Forelimb muscle (tissue), 1 donor: ENCODE data around the gene RTCB. TPM values are rescaled to one million over a fixed set of nuclear protein-coding genes. Genes with fewer than 3 reads are reported as not detected.
"Not testable (repeated sequence)": the region's sequence is repeated elsewhere in the genome, so short reads cannot be mapped to it uniquely, and the experiment has no call there.

Experiments
- DNase-seq: peaks from one replicate; pipeline ENCODE4 v3.0.0-alpha.2; 2013; ENCODE audit warnings: low read depth
- polyA plus RNA-seq: library from polyadenylated mRNA; unstranded; fragments of 120-200 nt; gene quantifications from one replicate; pipeline ENCODE4 v1.2.1, GENCODE V29; 2013; ENCODE audit not compliant: insufficient read length

Gene RTCB
- polyA plus RNA-seq, 1 donor, result 59.3 TPM

GRCh38 chr22:32389685-32390084 lies 22.4 kb downstream of the RTCB start:
- no peak for DNase-seq

GRCh38 chr22:32385681-32386080 lies 26.4 kb downstream of the RTCB start:
- no peak for DNase-seq

- no peak for DNase-seq
These were observed 31.1 kb downstream of the RTCB start for GRCh38 chr22:32380991-32381390.

- no peak for DNase-seq
These were observed 33.3 kb downstream of the RTCB start for GRCh38 chr22:32378707-32379272.

- DNase-seq, result no peak
These were observed 35.4 kb downstream of the RTCB start for GRCh38 chr22:32376681-32377080.

- no peak for DNase-seq
These were observed 36.2 kb downstream of the RTCB start for GRCh38 chr22:32375678-32376450.

GRCh38 chr22:32364210-32364609 lies 47.8 kb downstream of the RTCB start:
- DNase-seq, result no peak

DNA sequence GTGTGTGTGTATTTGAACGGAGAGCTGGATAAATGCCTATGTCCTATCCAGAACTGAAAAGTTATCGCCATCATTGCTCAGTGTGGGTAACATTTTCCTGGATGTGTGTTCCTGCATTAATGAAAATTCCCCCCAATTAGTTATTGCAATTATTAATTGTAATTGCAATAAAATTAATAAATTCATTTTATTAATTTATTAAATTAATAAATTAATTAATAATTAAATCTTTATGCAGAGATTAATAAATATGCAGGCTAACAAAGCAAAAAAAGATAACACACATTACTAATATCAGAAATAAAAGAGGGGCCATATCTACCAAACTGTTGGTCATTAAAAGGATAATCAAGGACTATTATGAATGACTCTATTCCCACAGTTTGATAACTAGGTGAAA lies 50.8 kb downstream of the RTCB start:
- DNase-seq, result no peak

- DNase-seq, result not testable (repeated sequence)
These were observed 52.0 kb downstream of the RTCB start for GRCh38 chr22:32360096-32360495.

DNA sequence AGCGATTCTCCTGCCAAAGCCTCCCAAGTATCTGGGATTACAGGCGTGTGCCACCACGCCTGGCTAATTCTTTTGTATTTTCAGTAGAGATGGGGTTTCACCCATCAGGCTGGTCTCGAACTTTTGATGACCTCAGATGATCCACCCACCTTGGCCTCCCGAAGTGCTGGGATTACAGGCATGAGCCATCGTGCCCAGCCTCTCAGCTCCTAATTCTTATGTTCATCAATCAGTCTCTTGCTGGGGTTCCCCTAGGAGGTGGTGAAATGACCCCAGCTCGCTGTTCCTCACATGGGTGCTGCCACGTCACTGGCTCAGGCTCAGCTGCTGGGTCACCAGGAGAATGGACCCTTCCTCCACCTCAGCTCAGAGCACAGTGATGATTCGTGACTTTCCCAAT lies 54.5 kb downstream of the RTCB start, which contains the start of gene RFPL3:
Gene RFPL3, plus strand, starts transcription at position 301 of the 400 bp plus-strand sequence. CDS start 205 bp downstream, outside the sequence.
- DNase-seq, result not testable (repeated sequence)

GRCh38 chr22:32355760-32356159 lies 56.3 kb downstream of the RTCB start:
- no peak for DNase-seq

- DNase-seq, result no peak
These were observed 57.4 kb downstream of the RTCB start for GRCh38 chr22:32354360-32355351.

- DNase-seq, result no peak
These were observed 58.2 kb downstream of the RTCB start for GRCh38 chr22:32353840-32354239.

- DNase-seq, result no peak
These were observed 58.8 kb downstream of the RTCB start for GRCh38 chr22:32353292-32353691.

DNA sequence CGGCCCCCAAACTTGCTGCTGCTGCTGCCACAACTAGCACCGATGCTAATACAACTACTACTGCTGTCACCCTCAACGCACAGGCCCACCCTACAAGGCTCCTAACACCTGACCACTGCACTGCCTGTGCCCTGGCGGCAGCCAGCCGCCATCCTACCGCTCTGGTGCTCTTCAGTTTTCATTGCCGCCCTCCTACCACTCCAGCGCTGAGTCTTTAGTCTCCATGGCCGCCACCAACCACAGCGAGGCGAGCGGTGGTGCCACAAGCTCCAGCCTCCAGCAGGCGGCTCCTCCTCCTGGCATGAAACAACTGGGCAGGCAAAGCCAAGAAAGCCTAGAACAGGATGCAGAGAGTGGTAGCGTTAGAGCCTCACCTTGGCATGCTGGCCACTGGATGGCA lies 59.4 kb downstream of the RTCB start:
- DNase-seq, result no peak

GRCh38 chr22:32351875-32352274 lies 60.2 kb downstream of the RTCB start:
- DNase-seq, result not testable (repeated sequence)

GRCh38 chr22:32348031-32348611 lies 63.9 kb downstream of the RTCB start:
- DNase-seq, result no peak

DNA sequence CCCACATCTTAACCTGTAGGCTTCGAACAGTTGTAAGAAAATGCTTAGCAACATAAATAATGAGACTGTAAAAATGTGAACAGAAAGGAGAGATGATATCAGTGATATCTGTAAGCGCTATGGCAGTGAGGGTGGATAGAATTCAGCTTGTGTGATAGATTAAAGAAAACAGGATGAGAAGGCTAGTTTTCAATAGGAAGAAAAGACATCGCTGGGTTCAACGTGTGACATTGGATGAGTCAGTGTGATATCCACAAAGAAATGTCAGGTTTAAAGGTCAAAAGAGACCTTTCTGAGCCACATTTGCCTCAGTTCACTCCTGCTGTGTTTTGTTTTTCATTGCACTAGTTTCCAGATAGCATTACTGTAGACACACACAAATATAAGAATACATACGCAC lies 68.1 kb downstream of the RTCB start:
- DNase-seq, result no peak

DNA sequence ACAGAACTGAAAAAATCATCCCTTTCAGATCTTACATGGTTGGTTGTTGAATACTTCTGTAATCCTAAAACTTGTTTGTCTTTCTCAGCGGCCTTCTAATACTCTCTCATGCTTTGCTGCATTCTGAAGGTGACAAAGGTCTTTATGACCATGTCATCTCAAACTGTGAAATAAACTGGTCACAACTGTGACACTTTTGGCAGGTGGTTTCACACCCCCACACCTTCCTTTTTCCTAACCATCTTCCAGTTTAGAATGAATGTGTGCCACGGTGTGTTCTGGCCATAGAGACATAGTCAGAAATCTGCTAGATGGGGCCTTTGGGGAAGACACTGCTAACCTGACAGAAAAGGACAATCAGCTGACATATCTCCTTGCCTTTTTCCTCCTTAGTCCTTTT lies 69.1 kb downstream of the RTCB start:
- DNase-seq, result no peak

GRCh38 chr22:32341122-32341740 lies 70.8 kb downstream of the RTCB start:
- DNase-seq, result no peak

DNA sequence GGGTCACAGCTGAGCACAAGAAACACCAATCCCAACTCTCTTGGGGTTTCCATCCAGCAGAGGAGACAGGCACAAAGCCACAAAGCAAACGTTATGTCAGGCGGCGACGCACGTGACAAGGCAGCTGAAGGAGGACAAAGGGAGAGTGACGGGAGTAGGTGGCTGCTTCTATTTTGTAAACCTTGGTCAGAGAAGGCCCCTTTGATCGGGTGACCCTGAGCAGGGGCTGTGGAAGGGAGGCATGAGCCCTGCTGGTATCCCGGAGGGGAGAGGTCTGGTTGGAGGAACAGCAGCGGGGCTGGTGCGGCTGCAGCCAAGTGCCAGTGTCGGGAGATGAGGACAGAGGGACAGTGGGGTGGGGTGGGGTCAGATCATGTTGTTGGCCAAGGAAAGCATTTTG lies 71.6 kb downstream of the RTCB start:
- no peak for DNase-seq
